Panc1 (cell line): ENCODE results near the gene PCSK5. TPM values are rescaled to one million over a fixed set of nuclear protein-coding genes. Genes with fewer than 3 reads are reported as not detected.

Source experiments
- ATAC-seq: fragments of 200-7000 bp; cut with Tn5 transposase; 2 replicates; pipeline ENCODE4 v1.9.1; 2020; ENCODE audit warnings: mild to moderate bottlenecking, moderate library complexity
- BruUV-seq: library from RNA; stranded (reverse); fragments of 400-500 nt; replicated peaks from 2 replicates; lab custom pipeline; 2021; lab: Mats Ljungman, UMichigan
- CTCF ChIA-PET: fragments of 300-600 bp; sonication (Branson Sonifier 250); formaldehyde crosslinking; loops from one replicate; lab custom pipeline; 2022; ENCODE audit warnings: antibody characterized with exemption; lab: Charles Lee
- POLR2A ChIA-PET: fragments of 300-600 bp; sonication (Branson Sonifier 250); formaldehyde crosslinking; loops from one replicate; lab custom pipeline; 2022; ENCODE audit warnings: antibody characterized with exemption; lab: Charles Lee
- DNase-seq: peaks from one replicate; pipeline ENCODE4 v3.0.0-alpha.2; 2010; ENCODE audit warnings: low read depth, low spot score
- H3K27ac ChIP-seq: 2 replicates; pipeline ENCODE4 v1.5.1; 2011; ENCODE audit warnings: mild to moderate bottlenecking, low read length, inconsistent platforms
- H3K27me3 ChIP-seq: fragments of 200-500 bp; sonication (Bioruptor generic); 2 replicates; pipeline ENCODE4 v1.6.0; 2014; ENCODE audit warnings: low read length, inconsistent platforms; ENCODE audit not compliant: control insufficient read depth, insufficient read depth
- H3K36me3 ChIP-seq: fragments of 200-500 bp; sonication (Bioruptor generic); 2 replicates; pipeline ENCODE4 v1.5.1; 2014; ENCODE audit warnings: inconsistent platforms, mild to moderate bottlenecking, low read length, moderate library complexity; ENCODE audit not compliant: control insufficient read depth, insufficient read depth
- H3K4me1 ChIP-seq: 2 replicates; pipeline ENCODE4 v1.5.1; 2011; ENCODE audit warnings: inconsistent platforms, mild to moderate bottlenecking, low read length, moderate library complexity; ENCODE audit not compliant: control insufficient read depth, insufficient read depth
- H3K4me3 ChIP-seq, 2 experiments: 2 replicates each; pipeline ENCODE4 v1.5.1; 2011 to 2012; ENCODE audit warnings: low read depth in 2 of 2, low read length in 2 of 2, mild to moderate bottlenecking in 2 of 2, inconsistent platforms in 1 of 2, moderate library complexity in 1 of 2
- H3K9me3 ChIP-seq: fragments of 200-500 bp; sonication (Bioruptor generic); 2 replicates; pipeline ENCODE4 v1.5.1; 2014; ENCODE audit warnings: low read depth, mild to moderate bottlenecking, inconsistent platforms, low read length, moderate library complexity; ENCODE audit not compliant: control insufficient read depth, insufficient read depth
- POLR2AphosphoS5 ChIP-seq: IDR thresholded peaks from 2 replicates; pipeline ENCODE4 v1.6.1; 2012; ENCODE audit warnings: mild to moderate bottlenecking, low read depth, low read length, moderate library complexity
- SIN3A ChIP-seq: IDR thresholded peaks from 2 replicates; pipeline ENCODE4 v1.6.1; 2012; ENCODE audit warnings: low read depth, mild to moderate bottlenecking, low read length, moderate library complexity, borderline replicate concordance; ENCODE audit not compliant: insufficient read depth
- TCF7L2 ChIP-seq: IDR thresholded peaks from 2 replicates; pipeline ENCODE4 v1.6.1; 2011; ENCODE audit warnings: mild to moderate bottlenecking, low read depth, low read length, inconsistent platforms
- in situ Hi-C: cut with HindIII; loops from 2 replicates; pipeline ENCODE4 v1.10.0; 2016; ENCODE audit warnings: low sequenced_read_pairs, low pct_unique_long_range_greater_than_20kb
- intact Hi-C: fragments of 100-400 bp; cut with micrococcal nuclease; formaldehyde crosslinking; loops from one replicate; pipeline ENCODE4 v1.10.0; 2022; ENCODE audit not compliant: unreplicated experiment
- total RNA-seq: library from RNA; stranded (reverse); gene quantifications from one replicate; pipeline ENCODE4 v1.2.1, GENCODE V29; 2021; ENCODE audit not compliant: unreplicated experiment
- TF ChIP-seq, protein P1 (sequence below): fragments of 450-650 bp; IDR thresholded peaks from 2 replicates; pipeline ENCODE4 v1.5.1; 2017; ENCODE audit warnings: mild to moderate bottlenecking
- TF ChIP-seq, protein P2 (sequence below), 2 experiments: IDR thresholded peaks; 2 replicates each; pipeline ENCODE4 v1.6.1; 2011 to 2012; ENCODE audit warnings: low read depth in 2 of 2, control low read depth in 1 of 2, low read length in 1 of 2, mild to moderate bottlenecking in 1 of 2, moderate library complexity in 1 of 2; ENCODE audit not compliant: insufficient read depth in 1 of 2

The PCSK5 gene
- total RNA-seq, 1 experiment from 2014 or later, result 0.21 TPM

DNA sequence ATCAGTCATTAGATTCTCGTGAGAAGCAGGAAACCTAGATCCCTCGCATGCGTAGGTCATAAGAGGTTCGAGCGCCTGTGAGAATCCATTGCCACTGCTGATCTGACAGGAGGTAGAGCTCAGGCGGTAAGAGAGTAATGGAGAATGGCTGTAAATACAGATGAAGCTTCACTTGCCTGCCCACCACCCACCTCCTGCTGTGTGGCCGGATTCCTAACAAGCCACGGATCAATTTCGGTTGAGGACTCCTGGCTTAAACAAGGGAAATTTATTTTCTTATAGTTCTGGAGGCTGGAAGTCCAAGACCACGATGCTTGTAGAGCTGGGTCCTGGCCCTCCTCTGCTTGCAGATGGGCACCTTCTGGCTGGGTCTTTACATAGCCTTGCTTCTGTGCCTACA lies 200.4 kb downstream of the PCSK5 start:
- no peaks in the 10 kb centered on the region for H3K36me3 ChIP-seq
- no TSS peak for BruUV-seq
- no peak for ATAC-seq
- no peaks in the 10 kb centered on the region for H3K27me3 ChIP-seq
- no peaks in the 10 kb centered on the region for H3K4me1 ChIP-seq
- H3K4me3 ChIP-seq, result no peak overlapping the region
- DNase-seq, result no peak
- in situ Hi-C loops, result no loop called here
- H3K27ac ChIP-seq, result no peak overlapping the region
- ChIA-PET CTCF (no interaction called here), POLR2A (no interaction called here)
- intact Hi-C loops, result no loop called here
- H3K9me3 ChIP-seq, result no peaks in the 10 kb centered on the region
- TF ChIP-seq, protein P1, sequence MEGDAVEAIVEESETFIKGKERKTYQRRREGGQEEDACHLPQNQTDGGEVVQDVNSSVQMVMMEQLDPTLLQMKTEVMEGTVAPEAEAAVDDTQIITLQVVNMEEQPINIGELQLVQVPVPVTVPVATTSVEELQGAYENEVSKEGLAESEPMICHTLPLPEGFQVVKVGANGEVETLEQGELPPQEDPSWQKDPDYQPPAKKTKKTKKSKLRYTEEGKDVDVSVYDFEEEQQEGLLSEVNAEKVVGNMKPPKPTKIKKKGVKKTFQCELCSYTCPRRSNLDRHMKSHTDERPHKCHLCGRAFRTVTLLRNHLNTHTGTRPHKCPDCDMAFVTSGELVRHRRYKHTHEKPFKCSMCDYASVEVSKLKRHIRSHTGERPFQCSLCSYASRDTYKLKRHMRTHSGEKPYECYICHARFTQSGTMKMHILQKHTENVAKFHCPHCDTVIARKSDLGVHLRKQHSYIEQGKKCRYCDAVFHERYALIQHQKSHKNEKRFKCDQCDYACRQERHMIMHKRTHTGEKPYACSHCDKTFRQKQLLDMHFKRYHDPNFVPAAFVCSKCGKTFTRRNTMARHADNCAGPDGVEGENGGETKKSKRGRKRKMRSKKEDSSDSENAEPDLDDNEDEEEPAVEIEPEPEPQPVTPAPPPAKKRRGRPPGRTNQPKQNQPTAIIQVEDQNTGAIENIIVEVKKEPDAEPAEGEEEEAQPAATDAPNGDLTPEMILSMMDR, result no peak
- TF ChIP-seq SIN3A, result no peak
- TF ChIP-seq, protein P2, sequence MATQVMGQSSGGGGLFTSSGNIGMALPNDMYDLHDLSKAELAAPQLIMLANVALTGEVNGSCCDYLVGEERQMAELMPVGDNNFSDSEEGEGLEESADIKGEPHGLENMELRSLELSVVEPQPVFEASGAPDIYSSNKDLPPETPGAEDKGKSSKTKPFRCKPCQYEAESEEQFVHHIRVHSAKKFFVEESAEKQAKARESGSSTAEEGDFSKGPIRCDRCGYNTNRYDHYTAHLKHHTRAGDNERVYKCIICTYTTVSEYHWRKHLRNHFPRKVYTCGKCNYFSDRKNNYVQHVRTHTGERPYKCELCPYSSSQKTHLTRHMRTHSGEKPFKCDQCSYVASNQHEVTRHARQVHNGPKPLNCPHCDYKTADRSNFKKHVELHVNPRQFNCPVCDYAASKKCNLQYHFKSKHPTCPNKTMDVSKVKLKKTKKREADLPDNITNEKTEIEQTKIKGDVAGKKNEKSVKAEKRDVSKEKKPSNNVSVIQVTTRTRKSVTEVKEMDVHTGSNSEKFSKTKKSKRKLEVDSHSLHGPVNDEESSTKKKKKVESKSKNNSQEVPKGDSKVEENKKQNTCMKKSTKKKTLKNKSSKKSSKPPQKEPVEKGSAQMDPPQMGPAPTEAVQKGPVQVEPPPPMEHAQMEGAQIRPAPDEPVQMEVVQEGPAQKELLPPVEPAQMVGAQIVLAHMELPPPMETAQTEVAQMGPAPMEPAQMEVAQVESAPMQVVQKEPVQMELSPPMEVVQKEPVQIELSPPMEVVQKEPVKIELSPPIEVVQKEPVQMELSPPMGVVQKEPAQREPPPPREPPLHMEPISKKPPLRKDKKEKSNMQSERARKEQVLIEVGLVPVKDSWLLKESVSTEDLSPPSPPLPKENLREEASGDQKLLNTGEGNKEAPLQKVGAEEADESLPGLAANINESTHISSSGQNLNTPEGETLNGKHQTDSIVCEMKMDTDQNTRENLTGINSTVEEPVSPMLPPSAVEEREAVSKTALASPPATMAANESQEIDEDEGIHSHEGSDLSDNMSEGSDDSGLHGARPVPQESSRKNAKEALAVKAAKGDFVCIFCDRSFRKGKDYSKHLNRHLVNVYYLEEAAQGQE (IDR thresholded peaks at IDR 0.05; ENCODE audit: insufficient read depth in 1 of 2, low read depth in 2 of 2, low read length in 1 of 2), result no peak
- TF ChIP-seq TCF7L2, result no peak
- TF ChIP-seq POLR2AphosphoS5, result no peak

DNA sequence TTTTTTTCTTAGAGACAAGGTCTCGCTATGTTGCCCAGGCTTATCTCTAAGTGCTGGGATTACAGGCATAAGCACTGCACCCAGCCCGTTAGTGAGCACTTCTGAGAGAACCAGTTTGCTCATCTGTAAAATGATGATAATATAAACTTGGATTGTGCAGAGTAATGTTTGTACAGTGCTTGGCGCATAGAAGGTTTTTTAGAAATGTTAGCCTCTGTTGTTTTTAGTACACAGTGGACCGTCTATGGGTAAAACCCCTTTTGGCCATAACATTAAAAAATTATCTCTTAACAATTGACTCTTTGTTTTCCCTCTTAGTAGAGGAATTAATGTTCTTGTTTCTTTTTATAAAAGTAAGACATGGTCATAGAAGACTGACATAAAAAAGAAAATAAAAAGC lies 202.1 kb downstream of the PCSK5 start:
- DNase-seq (no peak), ATAC-seq (no peak)
- no peak overlapping the region for H3K27ac ChIP-seq
- ChIA-PET CTCF (no interaction called here), POLR2A (no interaction called here)
- H3K4me1 ChIP-seq, result no peaks in the 10 kb centered on the region
- intact Hi-C loops, result no loop called here
- BruUV-seq, result no TSS peak
- H3K9me3 ChIP-seq, result no peaks in the 10 kb centered on the region
- in situ Hi-C loops, result no loop called here
- no peaks in the 10 kb centered on the region for H3K36me3 ChIP-seq
- TF ChIP-seq, protein P2 (IDR thresholded peaks at IDR 0.05; ENCODE audit: insufficient read depth in 1 of 2, low read depth in 2 of 2, low read length in 1 of 2), result no peak
- TF ChIP-seq POLR2AphosphoS5 (no peak), TCF7L2 (no peak), SIN3A (no peak)
- TF ChIP-seq, protein P1, result no peak
- H3K4me3 ChIP-seq, result no peak overlapping the region
- H3K27me3 ChIP-seq, result no peaks in the 10 kb centered on the region
